ENCODE data around the gene CEP89.

DNA sequence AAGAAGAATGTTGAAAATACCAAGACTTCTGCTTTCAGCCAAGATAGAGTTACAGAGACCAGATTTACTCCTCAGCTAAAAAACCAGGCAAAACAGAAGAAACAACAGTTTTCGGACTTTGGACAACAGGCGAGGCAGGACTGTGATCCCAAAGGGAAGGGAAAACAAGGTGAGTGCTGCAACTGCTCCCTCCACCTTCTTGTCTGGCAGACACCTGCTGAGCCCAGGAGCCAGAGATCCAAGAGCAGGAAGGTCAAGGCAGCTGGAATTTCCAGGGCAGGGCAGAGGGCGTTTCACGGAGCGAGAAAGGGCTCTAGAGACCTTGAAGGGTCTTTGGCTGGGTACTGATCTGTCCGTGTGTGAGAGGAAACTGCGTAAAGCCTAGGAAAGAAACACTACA lies 69.3 kb downstream of the CEP89 start:
- no peak for TF ChIP-seq POLR2AphosphoS5 (IDR thresholded peaks at IDR 0.05)
- TF ChIP-seq, protein P1, sequence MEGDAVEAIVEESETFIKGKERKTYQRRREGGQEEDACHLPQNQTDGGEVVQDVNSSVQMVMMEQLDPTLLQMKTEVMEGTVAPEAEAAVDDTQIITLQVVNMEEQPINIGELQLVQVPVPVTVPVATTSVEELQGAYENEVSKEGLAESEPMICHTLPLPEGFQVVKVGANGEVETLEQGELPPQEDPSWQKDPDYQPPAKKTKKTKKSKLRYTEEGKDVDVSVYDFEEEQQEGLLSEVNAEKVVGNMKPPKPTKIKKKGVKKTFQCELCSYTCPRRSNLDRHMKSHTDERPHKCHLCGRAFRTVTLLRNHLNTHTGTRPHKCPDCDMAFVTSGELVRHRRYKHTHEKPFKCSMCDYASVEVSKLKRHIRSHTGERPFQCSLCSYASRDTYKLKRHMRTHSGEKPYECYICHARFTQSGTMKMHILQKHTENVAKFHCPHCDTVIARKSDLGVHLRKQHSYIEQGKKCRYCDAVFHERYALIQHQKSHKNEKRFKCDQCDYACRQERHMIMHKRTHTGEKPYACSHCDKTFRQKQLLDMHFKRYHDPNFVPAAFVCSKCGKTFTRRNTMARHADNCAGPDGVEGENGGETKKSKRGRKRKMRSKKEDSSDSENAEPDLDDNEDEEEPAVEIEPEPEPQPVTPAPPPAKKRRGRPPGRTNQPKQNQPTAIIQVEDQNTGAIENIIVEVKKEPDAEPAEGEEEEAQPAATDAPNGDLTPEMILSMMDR (IDR thresholded peaks at IDR 0.05 in 8 of 11, conservative IDR thresholded peaks at IDR 0.05 in 3 of 11) = no peak
- no peak for TF ChIP-seq POLR2A (IDR thresholded peaks at IDR 0.05)
